Ectodermal cell (in vitro differentiated cells): Measurements from ENCODE around the gene GLT8D1.

Experiments
- H3K27ac ChIP-seq: 2 replicates; pipeline ENCODE4 v1.7.0; 2013; ENCODE audit warnings: mild to moderate bottlenecking, low read depth, low read length; ENCODE audit not compliant: insufficient read depth, poor library complexity, severe bottlenecking
- H3K27me3 ChIP-seq: 2 replicates; pipeline ENCODE4 v1.7.0; 2013; ENCODE audit warnings: mild to moderate bottlenecking, low read length; ENCODE audit not compliant: insufficient read depth, control insufficient read depth, poor library complexity, severe bottlenecking
- H3K36me3 ChIP-seq: one replicate; pipeline ENCODE4 v1.7.0; 2013; ENCODE audit warnings: low read length; ENCODE audit not compliant: control insufficient read depth, insufficient read depth
- H3K4me1 ChIP-seq: one replicate; pipeline ENCODE4 v1.7.0; 2013; ENCODE audit warnings: low read length; ENCODE audit not compliant: control insufficient read depth, insufficient read depth
- H3K4me3 ChIP-seq: 2 replicates; pipeline ENCODE4 v1.7.0; 2013; ENCODE audit warnings: low read depth, low read length, control low read depth; ENCODE audit not compliant: insufficient read depth
- H3K9me3 ChIP-seq: 2 replicates; pipeline ENCODE4 v1.7.0; 2013; ENCODE audit warnings: mild to moderate bottlenecking, low read length, moderate library complexity; ENCODE audit not compliant: control insufficient read depth
- WGBS, 2 experiments: methylation state at CpG; one replicate each; pipeline ENCODE4 v1.1.7; 2013; ENCODE audit warnings: missing lambda C conversion rate in 2 of 2; 5-methylcytosine and 5-hydroxymethylcytosine counted together

The GLT8D1 gene

DNA sequence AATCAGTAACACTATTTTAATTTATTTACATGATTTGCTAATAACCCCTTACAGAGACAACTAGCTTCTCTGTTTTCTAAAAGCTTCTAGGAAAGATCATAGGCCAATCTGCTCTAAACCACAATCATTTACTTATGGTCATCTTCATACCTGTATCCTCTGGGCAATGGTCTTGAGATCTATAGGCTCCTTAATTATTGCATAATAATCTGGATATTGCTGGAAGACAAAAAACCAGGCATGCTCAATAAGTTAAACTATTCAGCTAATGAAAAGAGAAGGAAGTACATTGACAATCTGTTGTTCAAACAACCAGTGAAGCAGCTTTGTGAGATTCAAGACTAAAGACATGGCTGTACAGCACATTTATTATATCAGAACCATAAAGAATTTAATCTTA lies 54.0 kb downstream of the GLT8D1 start:
- Histone ChIP-seq H3K9me3 (no peaks in the 10 kb centered on the region), H3K4me1 (no peaks in the 10 kb centered on the region), H3K4me3 (no peak overlapping the region), H3K36me3 (peaks cover 37% of the 10 kb centered on the region), H3K27ac (no peak overlapping the region), H3K27me3 (no peaks in the 10 kb centered on the region)

DNA sequence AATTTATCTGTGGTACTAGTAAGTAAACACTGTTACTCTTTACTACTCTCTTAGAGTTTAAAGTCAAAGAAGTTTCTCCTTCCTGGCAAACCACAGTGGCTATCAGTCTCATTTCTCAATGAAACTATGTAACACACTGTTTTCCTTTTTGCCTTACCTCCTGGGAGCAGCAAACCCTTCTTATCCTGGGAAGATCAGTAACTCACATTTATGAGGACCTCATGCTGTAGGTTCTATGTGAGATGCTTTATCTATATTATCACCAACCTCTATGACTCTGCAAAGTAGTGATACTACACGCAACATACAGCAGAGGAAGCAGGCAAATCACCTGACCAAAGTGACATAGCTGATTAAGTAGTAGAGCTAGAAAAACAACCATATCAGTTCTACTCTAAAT lies 55.2 kb downstream of the GLT8D1 start:
- H3K9me3 ChIP-seq: no peaks in the 10 kb centered on the region
- H3K4me3 ChIP-seq: no peak overlapping the region
- H3K27me3 ChIP-seq: no peaks in the 10 kb centered on the region
- peaks cover 30% of the 10 kb centered on the region for H3K36me3 ChIP-seq
- 91 to 100% methylated on average over 1 of the region's 1 CpG for WGBS, 2 experiments
- H3K4me1 ChIP-seq: no peaks in the 10 kb centered on the region
- H3K27ac ChIP-seq: no peak overlapping the region

DNA sequence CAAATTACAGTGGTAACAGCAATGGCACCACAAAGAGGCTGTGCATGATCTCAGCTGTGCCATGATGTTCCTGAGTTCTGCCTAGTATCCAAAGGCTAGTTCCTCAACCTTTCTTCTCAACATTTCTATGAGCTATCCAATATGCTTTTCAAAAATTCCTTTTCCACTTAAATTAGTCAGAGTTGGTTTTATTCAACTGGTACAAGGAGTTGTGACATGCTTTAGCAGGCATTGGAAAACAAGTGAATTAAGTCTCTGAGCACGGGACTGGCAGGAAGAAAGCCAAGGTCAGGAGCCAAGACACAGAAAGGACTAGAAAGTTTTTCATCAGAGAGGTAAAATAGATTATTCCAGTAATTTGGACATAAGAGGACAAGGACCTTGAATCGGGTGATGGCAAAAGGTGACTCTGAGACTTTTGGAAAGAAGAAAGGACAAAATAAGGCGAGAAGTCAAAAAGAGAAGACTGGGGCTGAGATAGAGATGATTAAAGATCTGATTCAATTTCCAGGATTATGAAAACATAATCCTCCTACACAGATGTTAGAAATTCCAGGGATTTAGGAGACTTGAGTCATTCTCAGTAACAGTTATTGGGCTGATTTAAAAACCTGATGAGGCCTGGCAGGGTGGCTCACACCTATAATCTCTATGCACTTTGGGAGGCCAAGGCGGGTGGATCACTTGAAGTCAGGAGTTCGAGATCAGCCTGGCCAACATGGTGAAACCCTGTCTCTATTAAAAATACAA lies 56.0 kb downstream of the GLT8D1 start:
- 95 to 96% methylated on average over 5 of the region's 5 CpGs for WGBS, 2 experiments
- no peak overlapping the region for H3K4me3 ChIP-seq
- no peak overlapping the region for H3K27ac ChIP-seq
- no peaks in the 10 kb centered on the region for H3K27me3 ChIP-seq
- H3K36me3 ChIP-seq: peaks cover 26% of the 10 kb centered on the region
- H3K9me3 ChIP-seq: no peaks in the 10 kb centered on the region
- H3K4me1 ChIP-seq: no peaks in the 10 kb centered on the region

DNA sequence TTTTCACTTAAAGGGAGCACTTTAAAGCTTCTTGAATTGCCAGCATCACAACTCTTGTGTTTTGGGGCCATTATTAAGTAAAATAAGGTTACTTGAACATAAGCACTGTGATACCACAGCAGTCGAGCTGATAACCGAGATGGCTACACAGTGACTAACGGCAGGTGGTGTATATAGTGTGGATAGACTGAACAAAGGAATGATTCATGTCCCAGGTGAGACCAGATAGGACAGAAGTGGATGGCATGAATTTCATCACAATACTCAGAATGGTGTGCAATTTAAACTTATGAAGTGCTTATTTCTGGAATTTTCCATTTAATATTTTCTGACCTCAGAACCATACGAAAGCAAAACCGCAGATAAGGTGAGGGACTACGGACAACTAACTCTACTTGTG lies 60.0 kb downstream of the GLT8D1 start:
- H3K36me3 ChIP-seq: peaks cover 25% of the 10 kb centered on the region
- no peaks in the 10 kb centered on the region for H3K4me1 ChIP-seq
- WGBS, 2 experiments: 96 to 98% methylated on average over 6 of the region's 6 CpGs
- no peak overlapping the region for H3K27ac ChIP-seq
- H3K9me3 ChIP-seq: no peaks in the 10 kb centered on the region
- H3K4me3 ChIP-seq: no peak overlapping the region
- H3K27me3 ChIP-seq: no peaks in the 10 kb centered on the region
